GM19043 (cell line): Measurements from ENCODE around the gene DPP9.
"Not testable (repeated sequence)": the region's sequence is repeated elsewhere in the genome, so short reads cannot be mapped to it uniquely, and the experiment has no call there.

Experiments
- ATAC-seq: cut with Tn5 transposase; IDR thresholded peaks from one replicate; pipeline ENCODE4 v1.9.1; 2021; ENCODE audit warnings: low read depth; ENCODE audit not compliant: unreplicated experiment

DPP9 gene

GRCh38 chr19:4723595-4724514 lies at the start of gene DPP9:
Gene DPP9 (minus strand): TSS chr19:4723842. CDS start chr19:4719906, 3,936 bp downstream.
- ATAC-seq, result peak; percentile 95

GRCh38 chr19:4773047-4773640 lies 49.5 kb upstream of the DPP9 start:
- ATAC-seq, result no peak

- no peak for ATAC-seq
Measured at GRCh38 chr19:4772566-4772965, 48.9 kb upstream of the DPP9 start.

GRCh38 chr19:4768934-4769777 lies 45.5 kb upstream of the DPP9 start:
- ATAC-seq, result no peak

- ATAC-seq, result no peak
Measured at GRCh38 chr19:4764393-4764660, 40.7 kb upstream of the DPP9 start.

- ATAC-seq, result no peak
Measured at GRCh38 chr19:4763021-4763420, 39.4 kb upstream of the DPP9 start.

GRCh38 chr19:4760285-4760650 lies 36.6 kb upstream of the DPP9 start:
- no peak for ATAC-seq

GRCh38 chr19:4759388-4760284 lies 36.0 kb upstream of the DPP9 start:
- ATAC-seq, result no peak

GRCh38 chr19:4758659-4759058 lies 35.0 kb upstream of the DPP9 start:
- ATAC-seq, result no peak

- no peak for ATAC-seq
Measured at GRCh38 chr19:4758082-4758481, 34.4 kb upstream of the DPP9 start.

- no peak for ATAC-seq
Measured at GRCh38 chr19:4755459-4755858, 31.8 kb upstream of the DPP9 start.

- ATAC-seq, result no peak
Measured at GRCh38 chr19:4754248-4754647, 30.6 kb upstream of the DPP9 start.

- no peak for ATAC-seq
Measured at GRCh38 chr19:4749870-4750590, 26.4 kb upstream of the DPP9 start.

- ATAC-seq, result no peak
Measured at GRCh38 chr19:4748589-4748988, 24.9 kb upstream of the DPP9 start.

GRCh38 chr19:4748185-4748584 lies 24.5 kb upstream of the DPP9 start:
- no peak for ATAC-seq

- ATAC-seq, result no peak
Measured at GRCh38 chr19:4745986-4746385, 22.3 kb upstream of the DPP9 start.

GRCh38 chr19:4745175-4745574 lies 21.5 kb upstream of the DPP9 start:
- not testable (repeated sequence) for ATAC-seq

GRCh38 chr19:4744451-4745174 lies 21.0 kb upstream of the DPP9 start:
- no peak for ATAC-seq
